ENCODE measurements around the gene CDSN. TPM values are rescaled to one million over a fixed set of nuclear protein-coding genes. Genes with fewer than 3 reads are reported as not detected.

The CDSN gene
- total and polyA plus RNA-seq, 2 of the 4 experiments (the other 2 are of a cell fraction): not detected

- H3K9me1 ChIP-seq (ENCODE audit: insufficient read depth, low read length): peaks cover 4% of the 10 kb centered on the region
- H3K4ac ChIP-seq (ENCODE audit: low read depth, low read length): no peak overlapping the region
- H2AK9ac ChIP-seq (replicated peaks; ENCODE audit: low read depth, low read length, poor library complexity): no peak overlapping the region
- intact Hi-C loops (cut with micrococcal nuclease) (no loop called here), in situ Hi-C loops (cut with MboI; ENCODE audit: low sequenced_read_pairs) (no loop called here), dilution Hi-C loops (cut with HindIII; ENCODE audit: low sequenced_read_pairs, unreplicated experiment) (no loop called here)
- peaks cover 4% of the 10 kb centered on the region for H4K20me1 ChIP-seq (ENCODE audit: insufficient read depth, low read length)
- TF ChIP-seq CEBPB (IDR thresholded peaks at IDR 0.05; ENCODE audit: low read depth, low read length): no peak
- no peak for TF ChIP-seq MAFK (IDR thresholded peaks at IDR 0.05; ENCODE audit: low read depth, low read length)
- TF ChIP-seq SMC3 (IDR thresholded peaks at IDR 0.05; ENCODE audit: low read depth, low read length): no peak
- TF ChIP-seq ELK1 (IDR thresholded peaks at IDR 0.05; ENCODE audit: borderline replicate concordance, low read depth, low read length): no peak
- TF ChIP-seq MXI1 (IDR thresholded peaks at IDR 0.05; ENCODE audit: borderline replicate concordance, low read depth, low read length): no peak
- TF ChIP-seq RFX5 (IDR thresholded peaks at IDR 0.05; ENCODE audit: low read depth, low read length): no peak
- no peak for TF ChIP-seq USF2 (IDR thresholded peaks at IDR 0.05; ENCODE audit: low read depth, low read length)
- TF ChIP-seq BHLHE40 (IDR thresholded peaks at IDR 0.05; ENCODE audit: low read depth, low read length): no peak
- TF ChIP-seq MAZ (IDR thresholded peaks at IDR 0.05; ENCODE audit: borderline replicate concordance, low read depth, low read length): no peak
- no peak for TF ChIP-seq RAD21 (IDR thresholded peaks at IDR 0.05; ENCODE audit: low read length)
- no peak for TF ChIP-seq RCOR1 (IDR thresholded peaks at IDR 0.05; ENCODE audit: insufficient replicate concordance, low read length)
- TF ChIP-seq NFE2L2 (IDR thresholded peaks at IDR 0.05; ENCODE audit: low read depth, low read length): no peak
- H4K5ac ChIP-seq (ENCODE audit: low read depth, low read length): no peak overlapping the region
- no peak overlapping the region for H2BK20ac ChIP-seq (ENCODE audit: low read depth, low read length)
- H2BK5ac ChIP-seq (ENCODE audit: low read depth, low read length, poor library complexity, severe bottlenecking): no peak overlapping the region
- no peaks in the 10 kb centered on the region for H3K9me3 ChIP-seq (ENCODE audit: control insufficient read depth, insufficient read depth, low read length)
- H3K36me3 ChIP-seq (ENCODE audit: control insufficient read depth, insufficient read depth, low read length): no peaks in the 10 kb centered on the region; the same call in 1 of the 2 replicates
- no peak overlapping the region for H3K23ac ChIP-seq (ENCODE audit: low read depth, low read length)
- no peak overlapping the region for H2AK5ac ChIP-seq (ENCODE audit: low read depth, low read length)
- H4K91ac ChIP-seq (ENCODE audit: insufficient read depth, low read depth, low read length): no peak overlapping the region
- H3K79me1 ChIP-seq (ENCODE audit: low read depth in 1 of 2, low read length in 2 of 2): peaks cover 0 to 20% of the 10 kb centered on the region in 2 experiments; a peak in 2 of 4 replicates
- H3K14ac ChIP-seq (replicated peaks; ENCODE audit: low read depth, low read length): no peak overlapping the region
- CTCF ChIA-PET: interaction anchor here (1.1 kb wide), 1 partner anchor 20 kb away, joined by 3 read pairs; no protein-coding TSS in a partner anchor
- ATAC-seq (ENCODE audit: low read depth): no peak
- H2AFZ ChIP-seq (replicated peaks; ENCODE audit: low read length, poor library complexity): no peak overlapping the region
- no peak overlapping the region for H4K8ac ChIP-seq (ENCODE audit: low read depth in 2 of 2, low read length in 2 of 2)
- WGBS, 2 experiments (ENCODE audit: extremely low coverage in 2 of 2, insufficient read length in 1 of 2): 83% methylated on average over 1 of the region's 5 CpGs; no CpG with 5 or more reads in 1 of the 2 experiments
- H3K4me2 ChIP-seq (ENCODE audit: low read depth, low read length): no peak overlapping the region
- no TSS peak for BruUV-seq (replicated peaks)
- DNase-seq: no peak
- H2BK120ac ChIP-seq (ENCODE audit: low read depth, low read length): no peak overlapping the region
- H2BK15ac ChIP-seq (ENCODE audit: low read depth, low read length): no peak overlapping the region
- H3K27me3 ChIP-seq (ENCODE audit: control insufficient read depth, insufficient read depth, low read length): no peaks in the 10 kb centered on the region
- POLR2A ChIA-PET (ENCODE audit: unreplicated experiment): no interaction called here
- no peak overlapping the region for H3K56ac ChIP-seq (ENCODE audit: extremely low read depth, insufficient read depth, low read length)
- H3K27ac ChIP-seq (ENCODE audit: insufficient read depth, low read length): no peak overlapping the region
- no peaks in the 10 kb centered on the region for H3K4me1 ChIP-seq (ENCODE audit: control insufficient read depth, insufficient read depth, low read length)
- no peak overlapping the region for H3K9ac ChIP-seq (ENCODE audit: low read depth, low read length)
- H3K18ac ChIP-seq (ENCODE audit: low read depth, low read length): no peak overlapping the region
- no peak overlapping the region for H3K4me3 ChIP-seq (ENCODE audit: insufficient read depth, low read depth, low read length)
Measured at GRCh38 chr6:31165986-31166385, 45.7 kb upstream of the CDSN start.
